GM12874 (cell line): Measurements from ENCODE around the gene CDK5RAP3.

ENCODE experiments used
- TF ChIP-seq, protein P1 (sequence below): IDR thresholded peaks from 2 replicates; pipeline ENCODE4 v1.5.1; 2011; ENCODE audit warnings: low read depth, mild to moderate bottlenecking, control low read depth, low read length, moderate library complexity; ENCODE audit not compliant: insufficient read depth

CDK5RAP3 gene

DNA sequence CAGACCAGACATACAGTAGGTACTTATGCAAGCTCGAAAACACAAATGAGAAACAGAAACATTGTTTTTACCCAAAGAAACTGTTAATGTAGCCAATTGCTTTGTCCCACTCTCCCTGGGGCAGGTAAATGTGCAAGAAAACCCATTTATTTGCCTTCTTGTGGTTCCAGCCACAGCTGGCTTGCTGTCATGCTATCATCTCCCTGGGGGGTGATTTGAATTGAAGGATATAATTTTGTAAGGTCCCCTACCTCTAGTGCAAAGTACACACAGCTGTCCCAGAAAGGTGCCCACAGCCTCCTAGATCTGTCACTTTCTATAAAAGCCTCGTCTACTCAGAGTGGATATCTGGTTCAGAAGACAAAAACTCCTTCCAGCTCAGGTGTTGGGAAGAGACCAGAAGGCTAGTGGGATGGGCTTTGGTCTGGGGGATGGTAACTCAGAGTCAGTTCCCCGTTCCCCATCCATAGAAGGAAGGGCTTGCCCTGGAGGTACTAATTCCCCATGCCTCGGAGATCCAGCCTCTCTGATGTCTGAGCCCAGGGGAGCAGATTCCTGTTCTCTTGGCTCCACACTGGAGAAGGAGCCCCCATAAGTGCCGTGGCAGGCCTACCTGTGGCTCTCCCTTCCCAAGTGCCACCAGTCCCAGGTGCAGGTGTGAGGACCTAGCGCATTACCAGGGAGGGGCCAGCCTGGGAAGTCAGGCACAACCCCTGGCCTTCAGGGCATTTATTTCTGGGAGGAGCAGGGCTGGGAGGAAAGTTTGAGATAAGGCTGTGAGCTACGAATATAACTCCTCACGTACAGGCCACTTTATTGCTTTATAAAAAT is 10.9 kb upstream of the CDK5RAP3 start:
- TF ChIP-seq, protein P1, sequence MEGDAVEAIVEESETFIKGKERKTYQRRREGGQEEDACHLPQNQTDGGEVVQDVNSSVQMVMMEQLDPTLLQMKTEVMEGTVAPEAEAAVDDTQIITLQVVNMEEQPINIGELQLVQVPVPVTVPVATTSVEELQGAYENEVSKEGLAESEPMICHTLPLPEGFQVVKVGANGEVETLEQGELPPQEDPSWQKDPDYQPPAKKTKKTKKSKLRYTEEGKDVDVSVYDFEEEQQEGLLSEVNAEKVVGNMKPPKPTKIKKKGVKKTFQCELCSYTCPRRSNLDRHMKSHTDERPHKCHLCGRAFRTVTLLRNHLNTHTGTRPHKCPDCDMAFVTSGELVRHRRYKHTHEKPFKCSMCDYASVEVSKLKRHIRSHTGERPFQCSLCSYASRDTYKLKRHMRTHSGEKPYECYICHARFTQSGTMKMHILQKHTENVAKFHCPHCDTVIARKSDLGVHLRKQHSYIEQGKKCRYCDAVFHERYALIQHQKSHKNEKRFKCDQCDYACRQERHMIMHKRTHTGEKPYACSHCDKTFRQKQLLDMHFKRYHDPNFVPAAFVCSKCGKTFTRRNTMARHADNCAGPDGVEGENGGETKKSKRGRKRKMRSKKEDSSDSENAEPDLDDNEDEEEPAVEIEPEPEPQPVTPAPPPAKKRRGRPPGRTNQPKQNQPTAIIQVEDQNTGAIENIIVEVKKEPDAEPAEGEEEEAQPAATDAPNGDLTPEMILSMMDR: no peak

DNA sequence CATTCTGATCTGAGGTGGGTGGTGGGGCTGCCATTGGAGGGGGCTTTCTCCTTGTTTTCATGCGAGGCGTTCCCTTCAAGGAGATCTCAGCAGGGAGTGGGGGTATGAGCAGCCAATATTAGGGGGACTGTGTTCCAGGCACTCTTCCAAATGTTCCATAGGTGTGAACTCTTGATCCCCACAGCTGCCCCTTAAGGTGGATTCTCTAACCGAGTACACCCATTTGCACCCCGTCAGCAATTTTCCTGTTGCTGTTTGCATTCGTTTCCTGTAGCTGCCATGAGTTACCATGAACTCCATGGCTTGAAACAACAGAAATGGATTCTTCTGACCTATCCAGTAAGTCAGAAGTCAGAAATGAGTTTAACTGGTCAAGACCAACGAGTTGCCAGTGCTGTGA is 9.5 kb upstream of the CDK5RAP3 start:
- TF ChIP-seq, protein P1: no peak

DNA sequence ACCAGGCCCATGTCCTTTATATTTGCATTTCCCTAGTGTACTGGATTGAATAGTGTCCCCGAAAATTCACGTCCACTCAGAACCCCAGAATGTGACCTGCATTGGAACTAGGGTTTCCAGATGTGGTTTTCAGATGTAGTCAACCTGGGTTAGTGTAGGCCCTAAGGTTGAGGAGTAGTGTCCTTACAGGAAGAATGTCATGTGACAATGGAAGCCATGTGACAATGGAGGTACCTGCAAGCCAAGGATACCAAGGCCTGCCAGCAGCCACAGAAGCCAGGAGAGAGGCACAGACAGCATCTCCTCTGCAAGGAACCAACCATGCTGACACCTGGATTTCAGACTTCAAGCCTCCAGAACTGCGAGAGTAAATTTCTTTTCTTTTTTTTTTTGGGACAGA is 8.0 kb upstream of the CDK5RAP3 start:
- TF ChIP-seq, protein P1: no peak

DNA sequence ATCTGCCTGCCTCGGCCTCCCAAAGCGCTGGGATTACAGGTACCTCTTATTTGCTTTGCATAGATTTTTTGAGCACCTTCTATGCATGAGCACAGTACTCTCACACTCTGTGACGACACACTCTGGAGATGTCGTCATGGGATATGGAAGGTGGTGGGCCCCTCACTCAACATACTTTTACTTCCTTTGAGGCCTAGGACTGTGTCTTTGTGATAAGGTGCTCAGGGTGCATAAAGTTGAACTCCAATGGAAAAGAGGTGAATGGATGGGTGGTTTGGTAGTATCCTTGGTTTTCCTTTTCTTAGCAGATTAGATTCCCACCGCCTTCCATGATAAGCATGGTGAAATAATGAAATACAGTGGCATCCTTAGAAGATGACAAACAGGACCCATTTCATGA is 6.1 kb upstream of the CDK5RAP3 start:
- TF ChIP-seq, protein P1: no peak

DNA sequence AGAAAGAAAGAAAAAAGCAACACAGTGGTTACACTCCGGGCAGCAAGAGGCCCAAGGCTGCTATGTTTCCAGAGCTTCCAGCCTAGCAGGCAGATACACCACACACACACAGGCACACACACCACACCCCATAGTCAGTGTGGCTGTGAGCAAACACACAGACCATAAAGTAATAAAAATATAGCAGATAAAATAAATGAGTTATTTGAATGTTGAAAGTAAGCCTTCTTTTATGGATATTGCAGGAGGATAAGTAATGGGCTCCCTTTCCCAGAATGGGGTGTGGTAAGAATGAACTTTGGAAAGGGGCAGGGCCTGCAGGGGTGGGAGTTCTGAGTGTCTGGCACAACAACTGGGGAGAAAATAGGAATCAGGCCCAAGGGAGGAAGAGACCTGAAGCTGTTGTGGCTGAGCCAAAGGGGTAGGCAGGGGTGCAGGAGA is 4.8 kb upstream of the CDK5RAP3 start:
- TF ChIP-seq, protein P1: no peak

DNA sequence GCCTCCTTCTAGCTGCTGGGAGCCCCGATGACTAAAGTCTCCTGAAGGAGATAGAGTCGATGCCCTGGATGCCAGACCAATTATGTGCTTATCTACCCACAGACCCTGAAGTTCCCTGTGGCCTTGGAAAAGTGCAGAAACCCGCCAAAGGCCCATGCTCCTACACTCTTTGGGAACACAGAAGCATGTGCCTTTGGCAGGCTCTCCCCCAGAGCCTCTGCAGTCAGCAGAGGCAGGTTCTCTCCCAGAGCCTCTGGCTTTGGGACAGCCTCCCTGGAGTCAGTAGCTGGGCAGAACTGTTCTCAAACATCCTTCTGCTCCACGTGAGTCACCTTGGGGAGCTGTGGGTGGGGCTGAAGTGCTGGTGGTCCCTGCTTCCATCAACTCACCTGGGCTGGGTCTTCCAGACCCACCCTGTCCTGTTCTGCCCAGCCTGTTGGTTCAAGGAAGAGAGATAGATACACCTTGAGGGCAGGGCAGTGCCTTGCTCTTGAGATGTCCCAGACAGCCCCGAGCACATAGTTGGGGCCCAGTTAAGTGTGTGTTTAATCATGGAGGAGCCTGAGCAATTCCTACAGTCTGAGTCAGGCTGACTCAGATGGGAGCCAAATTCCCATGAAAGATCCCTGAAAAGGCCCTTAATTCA is 3.2 kb upstream of the CDK5RAP3 start:
- TF ChIP-seq, protein P1: no peak

DNA sequence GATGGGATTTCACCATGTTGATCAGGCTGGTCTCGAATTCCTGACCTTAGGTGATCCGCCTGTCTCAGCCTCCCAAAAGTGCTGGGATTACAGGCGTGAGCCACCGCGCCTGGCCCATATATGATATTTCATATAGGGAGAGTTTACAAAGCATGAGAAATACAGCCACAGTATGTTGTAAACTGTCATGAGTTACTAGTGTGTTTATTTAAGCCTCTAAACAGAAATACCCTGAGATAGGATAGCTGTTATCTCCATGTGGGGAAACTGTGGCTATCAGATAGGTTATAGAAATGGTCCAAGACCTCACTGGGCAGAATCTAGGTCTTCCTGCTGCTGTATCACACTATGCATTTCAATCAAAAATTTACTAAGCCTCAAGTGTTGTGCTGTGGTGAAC is 2.1 kb upstream of the CDK5RAP3 start:
- TF ChIP-seq, protein P1: no peak
